ENCODE results near the gene SSPN.

The SSPN gene

GRCh38 chr12:26239852-26240815 lies 44.8 kb downstream of the SSPN start:
- TF ChIP-seq SP1 (IDR thresholded peaks at IDR 0.05) (no peak), L3MBTL2 (conservative IDR thresholded peaks at IDR 0.05) (no peak), ZNF384 (IDR thresholded peaks at IDR 0.05) (no peak), BHLHE40 (IDR thresholded peaks at IDR 0.05; ENCODE audit: borderline replicate concordance) (no peak), FOXA1 (IDR thresholded peaks at IDR 0.05) (no peak), SUZ12 (IDR thresholded peaks at IDR 0.05) (no peak), ELF4 (IDR thresholded peaks at IDR 0.05) (no peak), CTBP1 (IDR thresholded peaks at IDR 0.05; ENCODE audit: borderline replicate concordance) (no peak), FOXK2 (IDR thresholded peaks at IDR 0.05) (no peak), LEF1 (IDR thresholded peaks at IDR 0.05; ENCODE audit: borderline replicate concordance) (no peak), ARNT (IDR thresholded peaks at IDR 0.05) (no peak), NFRKB (IDR thresholded peaks at IDR 0.05) (no peak), HDGF (IDR thresholded peaks at IDR 0.05; ENCODE audit: borderline replicate concordance) (no peak), FOXM1 (IDR thresholded peaks at IDR 0.05; ENCODE audit: borderline replicate concordance) (no peak), TARDBP (IDR thresholded peaks at IDR 0.05) (no peak)
- TF ChIP-seq, protein P1, sequence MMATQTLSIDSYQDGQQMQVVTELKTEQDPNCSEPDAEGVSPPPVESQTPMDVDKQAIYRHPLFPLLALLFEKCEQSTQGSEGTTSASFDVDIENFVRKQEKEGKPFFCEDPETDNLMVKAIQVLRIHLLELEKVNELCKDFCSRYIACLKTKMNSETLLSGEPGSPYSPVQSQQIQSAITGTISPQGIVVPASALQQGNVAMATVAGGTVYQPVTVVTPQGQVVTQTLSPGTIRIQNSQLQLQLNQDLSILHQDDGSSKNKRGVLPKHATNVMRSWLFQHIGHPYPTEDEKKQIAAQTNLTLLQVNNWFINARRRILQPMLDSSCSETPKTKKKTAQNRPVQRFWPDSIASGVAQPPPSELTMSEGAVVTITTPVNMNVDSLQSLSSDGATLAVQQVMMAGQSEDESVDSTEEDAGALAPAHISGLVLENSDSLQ (IDR thresholded peaks at IDR 0.05) = no peak
- CTCF ChIA-PET = no interaction called here
- POLR2A ChIA-PET = no interaction called here
- DNase-seq (ENCODE audit: extremely low spot score) = no peak

- no peak for TF ChIP-seq TARDBP (IDR thresholded peaks at IDR 0.05)
- no peak for TF ChIP-seq L3MBTL2 (conservative IDR thresholded peaks at IDR 0.05)
- no peak for TF ChIP-seq ELF4 (IDR thresholded peaks at IDR 0.05)
- TF ChIP-seq SUZ12 (IDR thresholded peaks at IDR 0.05) = no peak
- TF ChIP-seq SP1 (IDR thresholded peaks at IDR 0.05) = no peak
- no peak for TF ChIP-seq LEF1 (IDR thresholded peaks at IDR 0.05; ENCODE audit: borderline replicate concordance)
- TF ChIP-seq ZNF384 (IDR thresholded peaks at IDR 0.05) = no peak
- TF ChIP-seq FOXM1 (IDR thresholded peaks at IDR 0.05; ENCODE audit: borderline replicate concordance) = no peak
- no peak for TF ChIP-seq ARNT (IDR thresholded peaks at IDR 0.05)
- no peak for TF ChIP-seq CTBP1 (IDR thresholded peaks at IDR 0.05; ENCODE audit: borderline replicate concordance)
- no peak for TF ChIP-seq HDGF (IDR thresholded peaks at IDR 0.05; ENCODE audit: borderline replicate concordance)
- TF ChIP-seq FOXA1 (IDR thresholded peaks at IDR 0.05) = no peak
- TF ChIP-seq, protein P1 (IDR thresholded peaks at IDR 0.05) = no peak
- TF ChIP-seq FOXK2 (IDR thresholded peaks at IDR 0.05) = no peak
- TF ChIP-seq NFRKB (IDR thresholded peaks at IDR 0.05) = no peak
- no peak for TF ChIP-seq BHLHE40 (IDR thresholded peaks at IDR 0.05; ENCODE audit: borderline replicate concordance)
- POLR2A ChIA-PET = no interaction called here
- no peak for DNase-seq (ENCODE audit: extremely low spot score)
- CTCF ChIA-PET = no interaction called here
Measured at GRCh38 chr12:26241080-26241479, 45.7 kb downstream of the SSPN start.

DNA sequence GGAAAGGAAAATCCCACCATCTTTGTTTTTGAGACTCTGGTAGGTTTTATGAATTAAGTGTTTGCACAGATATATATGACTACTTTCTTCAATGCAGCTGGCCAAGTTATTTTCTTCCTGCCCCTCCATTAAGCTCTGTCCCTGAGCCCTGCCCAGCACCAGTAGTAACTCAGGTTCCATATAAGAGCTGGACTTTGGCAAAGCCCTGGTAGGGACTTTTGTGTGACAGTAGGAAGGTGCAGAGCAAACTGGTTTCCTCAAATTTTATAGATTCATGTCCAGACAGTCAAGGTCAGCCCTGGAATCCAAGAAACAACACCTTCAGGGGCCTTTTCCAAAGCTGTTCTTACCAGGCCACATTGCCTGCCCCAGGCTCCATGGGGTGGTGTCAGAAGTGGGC lies 47.3 kb downstream of the SSPN start:
- TF ChIP-seq NFRKB (IDR thresholded peaks at IDR 0.05) = no peak
- TF ChIP-seq SP1 (IDR thresholded peaks at IDR 0.05) = no peak
- TF ChIP-seq L3MBTL2 (conservative IDR thresholded peaks at IDR 0.05) = no peak
- no peak for TF ChIP-seq ELF4 (IDR thresholded peaks at IDR 0.05)
- no peak for TF ChIP-seq FOXM1 (IDR thresholded peaks at IDR 0.05; ENCODE audit: borderline replicate concordance)
- TF ChIP-seq ZNF384 (IDR thresholded peaks at IDR 0.05) = no peak
- TF ChIP-seq FOXA1 (IDR thresholded peaks at IDR 0.05) = no peak
- no peak for TF ChIP-seq FOXK2 (IDR thresholded peaks at IDR 0.05)
- no peak for TF ChIP-seq HDGF (IDR thresholded peaks at IDR 0.05; ENCODE audit: borderline replicate concordance)
- TF ChIP-seq TARDBP (IDR thresholded peaks at IDR 0.05) = no peak
- TF ChIP-seq SUZ12 (IDR thresholded peaks at IDR 0.05) = no peak
- ChIA-PET POLR2A (no interaction called here), CTCF (no interaction called here)
- DNase-seq (ENCODE audit: extremely low spot score) = no peak

- DNase-seq (ENCODE audit: extremely low spot score) = no peak
- ChIA-PET CTCF (interaction anchor here (0.6 kb wide), 1 partner anchor 760 kb away, joined by 3 read pairs; no protein-coding TSS in a partner anchor), POLR2A (interaction anchor here (0.6 kb wide), 1 partner anchor 20 kb away, joined by 3 read pairs; no protein-coding TSS in a partner anchor)
- TF ChIP-seq ZNF384 (IDR thresholded peaks at IDR 0.05) (no peak), L3MBTL2 (conservative IDR thresholded peaks at IDR 0.05) (no peak), SP1 (IDR thresholded peaks at IDR 0.05) (no peak), FOXM1 (IDR thresholded peaks at IDR 0.05; ENCODE audit: borderline replicate concordance) (no peak), BHLHE40 (IDR thresholded peaks at IDR 0.05; ENCODE audit: borderline replicate concordance) (no peak), FOXA1 (IDR thresholded peaks at IDR 0.05) (no peak), FOXK2 (IDR thresholded peaks at IDR 0.05) (no peak), SUZ12 (IDR thresholded peaks at IDR 0.05) (no peak)
Measured at GRCh38 chr12:26244503-26244902, 49.1 kb downstream of the SSPN start.

GRCh38 chr12:26245175-26245942 lies 50.0 kb downstream of the SSPN start:
- CTCF ChIA-PET = no interaction called here
- TF ChIP-seq HDGF (IDR thresholded peaks at IDR 0.05; ENCODE audit: borderline replicate concordance) (no peak), SP1 (IDR thresholded peaks at IDR 0.05) (no peak), FOXK2 (IDR thresholded peaks at IDR 0.05) (no peak)
- POLR2A ChIA-PET = no interaction called here
- no peak for DNase-seq (ENCODE audit: extremely low spot score)

- POLR2A ChIA-PET = no interaction called here
- CTCF ChIA-PET = no interaction called here
- TF ChIP-seq ZNF384 (IDR thresholded peaks at IDR 0.05) (no peak), CTBP1 (IDR thresholded peaks at IDR 0.05; ENCODE audit: borderline replicate concordance) (no peak), BHLHE40 (IDR thresholded peaks at IDR 0.05; ENCODE audit: borderline replicate concordance) (no peak), LEF1 (IDR thresholded peaks at IDR 0.05; ENCODE audit: borderline replicate concordance) (no peak), SP1 (IDR thresholded peaks at IDR 0.05) (no peak), NFRKB (IDR thresholded peaks at IDR 0.05) (no peak), TARDBP (IDR thresholded peaks at IDR 0.05) (no peak), ELF4 (IDR thresholded peaks at IDR 0.05) (no peak), L3MBTL2 (conservative IDR thresholded peaks at IDR 0.05) (no peak), FOXK2 (IDR thresholded peaks at IDR 0.05) (no peak), FOXA1 (IDR thresholded peaks at IDR 0.05) (no peak), FOXM1 (IDR thresholded peaks at IDR 0.05; ENCODE audit: borderline replicate concordance) (no peak)
- no peak for DNase-seq (ENCODE audit: extremely low spot score)
Measured at GRCh38 chr12:26246483-26247164, 51.3 kb downstream of the SSPN start.

Data from HEK293T (cell line).